ENCODE measurements around the gene ACER1.

DNA sequence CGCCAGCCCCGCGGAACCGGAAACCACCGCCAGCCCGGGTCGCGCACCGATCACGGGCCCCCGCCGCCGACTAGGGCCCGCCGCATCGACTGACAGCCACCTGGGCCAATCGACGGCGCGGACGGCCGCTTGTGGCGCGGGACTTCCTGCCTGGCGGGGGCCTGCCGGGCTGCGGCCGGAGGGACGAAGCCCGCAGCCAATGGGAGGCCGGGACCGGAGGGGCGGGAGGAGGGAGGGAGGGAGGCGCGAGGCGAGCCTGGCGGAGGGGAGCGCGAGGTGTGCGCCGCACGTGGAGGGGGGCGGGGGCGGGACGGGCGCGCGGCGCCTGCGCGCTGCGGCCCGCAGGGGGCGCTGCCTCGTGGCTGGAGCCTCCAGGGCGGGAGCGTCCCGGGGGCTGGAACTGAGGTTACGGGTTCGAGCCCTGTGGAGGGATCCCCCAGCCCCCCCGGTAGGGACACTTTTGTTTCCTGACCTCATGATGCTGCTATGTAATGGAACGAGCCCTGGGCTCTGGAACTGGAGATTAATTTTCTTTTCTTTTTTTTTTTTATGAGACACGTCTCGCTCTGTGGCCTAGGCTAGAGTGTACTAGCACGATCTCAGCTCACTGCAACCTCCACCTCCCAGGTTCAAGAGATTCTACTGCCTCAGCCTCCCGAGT is 53.4 kb downstream of the ACER1 start, which contains the start of gene MLLT1:
- TF ChIP-seq POLR2AphosphoS5 (IDR thresholded peaks at IDR 0.05; ENCODE audit: low read depth) (no peak), CTCF (conservative IDR thresholded peaks at IDR 0.05; ENCODE audit: low read depth in 2 of 2) (peak; percentile 37 to 64), EZH2 (IDR thresholded peaks at IDR 0.05; ENCODE audit: low read depth, unreplicated experiment) (no peak), REST (IDR thresholded peaks at IDR 0.05; ENCODE audit: unreplicated experiment) (no peak)
